ENCODE measurements around the gene HOXD11.

HOXD11 gene

GRCh38 chr2:176128172-176128981 lies 21.3 kb downstream of the HOXD11 start:
- H3K4me3 ChIP-seq (ENCODE audit: low read depth, low read length), result no peak overlapping the region
- no peak for TF ChIP-seq CTCF (IDR thresholded peaks at IDR 0.05; ENCODE audit: low read depth, low read length, missing control alignments)
- DNase-seq (ENCODE audit: low read depth), result no peak
- in situ Hi-C loops (cut with HindIII; ENCODE audit: low sequenced_read_pairs), result no loop called here

- no peak within 1 kb of the TSS for H3K4me3 ChIP-seq (ENCODE audit: low read depth, low read length)
- TF ChIP-seq CTCF (IDR thresholded peaks at IDR 0.05; ENCODE audit: low read depth, low read length, missing control alignments), result no peak
- no peak for DNase-seq (ENCODE audit: low read depth)
- in situ Hi-C loops (cut with HindIII; ENCODE audit: low sequenced_read_pairs), result no loop called here
Observed at GRCh38 chr2:176128982-176129796, 22.1 kb downstream of the HOXD11 start, which contains the start of gene HOXD8. Gene HOXD8, plus strand, starts transcription at chr2:176129705. Its CDS starts 662 bp downstream, at chr2:176130367.

- H3K4me3 ChIP-seq (ENCODE audit: low read depth, low read length), result no peak overlapping the region
- no peak for TF ChIP-seq CTCF (IDR thresholded peaks at IDR 0.05; ENCODE audit: low read depth, low read length, missing control alignments)
- in situ Hi-C loops (cut with HindIII; ENCODE audit: low sequenced_read_pairs), result loop anchor here (10.0 kb wide), 1 partner anchor 505 kb away; no protein-coding TSS in a partner anchor
- no peak for DNase-seq (ENCODE audit: low read depth)
Observed at GRCh38 chr2:176129813-176130146, 22.7 kb downstream of the HOXD11 start.

GRCh38 chr2:176130147-176130956 lies 23.3 kb downstream of the HOXD11 start:
- no peak overlapping the region for H3K4me3 ChIP-seq (ENCODE audit: low read depth, low read length)
- in situ Hi-C loops (cut with HindIII; ENCODE audit: low sequenced_read_pairs), result loop anchor here (10.0 kb wide), 1 partner anchor 504 kb away; no protein-coding TSS in a partner anchor
- DNase-seq (ENCODE audit: low read depth), result no peak
- TF ChIP-seq CTCF (IDR thresholded peaks at IDR 0.05; ENCODE audit: low read depth, low read length, missing control alignments), result no peak

- in situ Hi-C loops (cut with HindIII; ENCODE audit: low sequenced_read_pairs), result loop anchor here (10.0 kb wide), 1 partner anchor 504 kb away; no protein-coding TSS in a partner anchor
- no peak for DNase-seq (ENCODE audit: low read depth)
- H3K4me3 ChIP-seq (ENCODE audit: low read depth, low read length), result no peak overlapping the region
- TF ChIP-seq CTCF (IDR thresholded peaks at IDR 0.05; ENCODE audit: low read depth, low read length, missing control alignments), result no peak
Observed at GRCh38 chr2:176130957-176131847, 24.1 kb downstream of the HOXD11 start.

Measured in astrocyte of the cerebellum (primary cell).